HepG2 (cell line): ENCODE data around the gene HHIPL1. TPM values are rescaled to one million over a fixed set of nuclear protein-coding genes. Genes with fewer than 3 reads are reported as not detected.

Experiments
- AKAP8 ChIP-seq: sonication (generic); formaldehyde crosslinking; IDR thresholded peaks from 2 replicates; pipeline ENCODE4 v1.5.1; 2020; ENCODE audit warnings: mild to moderate bottlenecking, missing genetic modification reagents
- ARID5B ChIP-seq: IDR thresholded peaks from 2 replicates; pipeline ENCODE4 v1.4.0; 2020; ENCODE audit warnings: mild to moderate bottlenecking, missing genetic modification reagents
- DRAP1 ChIP-seq: IDR thresholded peaks from 2 replicates; pipeline ENCODE4 v1.6.1; 2016; ENCODE audit warnings: missing genetic modification reagents, missing compliant biosample characterization
- ELF4 ChIP-seq: sonication (generic); formaldehyde crosslinking; IDR thresholded peaks from 2 replicates; pipeline ENCODE4 v1.5.0; 2020; ENCODE audit warnings: missing genetic modification reagents, mild to moderate bottlenecking, moderate library complexity, borderline replicate concordance
- NBN ChIP-seq: fragments of 450-650 bp; conservative IDR thresholded peaks from 2 replicates; pipeline ENCODE4 v1.6.1; 2017
- NFKB2 ChIP-seq: sonication (generic); formaldehyde crosslinking; IDR thresholded peaks from 2 replicates; pipeline ENCODE4 v1.4.0; 2020; ENCODE audit warnings: missing genetic modification reagents, borderline replicate concordance
- SNAPC5 ChIP-seq: sonication (generic); formaldehyde crosslinking; IDR thresholded peaks from 2 replicates; pipeline ENCODE4 v1.8.1; 2023; ENCODE audit warnings: mild to moderate bottlenecking, missing genetic modification reagents, borderline replicate concordance
- ZBTB20 ChIP-seq: sonication (generic); formaldehyde crosslinking; IDR thresholded peaks from 2 replicates; pipeline ENCODE4 v1.8.1; 2023; ENCODE audit warnings: missing genetic modification reagents, low read depth, mild to moderate bottlenecking, borderline replicate concordance
- ZNF512 ChIP-seq: sonication (generic); formaldehyde crosslinking; IDR thresholded peaks from 2 replicates; pipeline ENCODE4 v1.4.0; 2020; ENCODE audit warnings: mild to moderate bottlenecking, missing genetic modification reagents
- polyA plus RNA-seq, 8 experiments: library from polyadenylated mRNA; depleted of rRNA in 3 of 8; stranded (reverse) in 7 of 8; unstranded in 1 of 8; fragments of >200 nt; fragmentation: Illumina TruSeq in 4 of 8; extraction: Trizol in 4 of 8; gene quantifications; 2 replicates each; pipeline versions ENCODE4 v1.2.1 to v1.2.3, GENCODE V29; 2011 to 2016; ENCODE audit warnings: low read depth in 4 of 8, missing spikeins in 1 of 8, mixed read lengths in 1 of 8; ENCODE audit not compliant: insufficient read depth in 1 of 8
- total RNA-seq, 5 experiments: library from RNA; depleted of rRNA; stranded (reverse); fragments of >200 nt; fragmentation: Illumina TruSeq; extraction: Trizol; gene quantifications; 2 replicates each; pipeline ENCODE4 v1.2.3, GENCODE V29; 2016; ENCODE audit warnings: low read depth in 1 of 5

Gene HHIPL1
- total and polyA plus RNA-seq, 2 of the 13 experiments (the other 11 are each of a cell fraction or from before 2014, with no cell fraction given): not detected

- TF ChIP-seq SNAPC5 (no peak), DRAP1 (no peak), NBN (no peak), AKAP8 (CRISPR knock-in tag) (no peak), ARID5B (peak; percentile 57), NFKB2 (CRISPR knock-in tag) (no peak), ZBTB20 (no peak), ZNF512 (CRISPR knock-in tag) (no peak), ELF4 (CRISPR knock-in tag) (no peak)
Observed at GRCh38 chr14:99611646-99612045, 33.3 kb upstream of the HHIPL1 start (continued).
